ENCODE results near the gene ANO7.

The ANO7 gene

DNA sequence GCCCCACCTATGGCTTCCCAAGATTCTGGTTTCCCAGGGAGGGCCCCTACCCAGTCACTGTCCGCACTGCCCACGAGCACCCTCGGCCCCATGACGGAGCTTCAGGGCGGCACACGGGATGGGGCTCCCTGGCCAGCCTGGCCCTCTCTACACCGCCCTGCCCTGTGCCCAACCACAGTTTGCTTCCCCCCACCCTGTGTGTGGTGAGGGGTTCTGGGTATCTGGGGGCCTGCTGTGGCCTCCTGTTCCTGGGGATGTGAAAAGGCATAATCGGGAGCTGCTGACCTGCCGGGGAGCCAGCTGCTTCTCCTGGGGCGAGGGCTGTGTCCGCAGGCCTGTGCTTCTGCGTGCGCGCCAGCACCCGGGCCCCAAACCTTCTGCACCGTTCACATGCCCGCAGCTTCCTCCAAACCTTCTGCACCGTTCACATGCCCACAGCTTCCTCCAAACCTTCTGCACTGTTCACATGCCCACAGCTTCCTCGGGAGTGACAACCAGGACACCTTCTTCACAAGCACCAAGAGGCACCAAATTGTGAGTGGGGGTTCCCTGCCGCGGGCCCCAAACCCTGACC, 12.4 kb downstream of the ANO7 start:
- H3K4me3 ChIP-seq (ENCODE audit: low read depth, low read length, poor library complexity, severe bottlenecking) = no peak overlapping the region
- H2AFZ ChIP-seq (ENCODE audit: low read length) = no peak overlapping the region

DNA sequence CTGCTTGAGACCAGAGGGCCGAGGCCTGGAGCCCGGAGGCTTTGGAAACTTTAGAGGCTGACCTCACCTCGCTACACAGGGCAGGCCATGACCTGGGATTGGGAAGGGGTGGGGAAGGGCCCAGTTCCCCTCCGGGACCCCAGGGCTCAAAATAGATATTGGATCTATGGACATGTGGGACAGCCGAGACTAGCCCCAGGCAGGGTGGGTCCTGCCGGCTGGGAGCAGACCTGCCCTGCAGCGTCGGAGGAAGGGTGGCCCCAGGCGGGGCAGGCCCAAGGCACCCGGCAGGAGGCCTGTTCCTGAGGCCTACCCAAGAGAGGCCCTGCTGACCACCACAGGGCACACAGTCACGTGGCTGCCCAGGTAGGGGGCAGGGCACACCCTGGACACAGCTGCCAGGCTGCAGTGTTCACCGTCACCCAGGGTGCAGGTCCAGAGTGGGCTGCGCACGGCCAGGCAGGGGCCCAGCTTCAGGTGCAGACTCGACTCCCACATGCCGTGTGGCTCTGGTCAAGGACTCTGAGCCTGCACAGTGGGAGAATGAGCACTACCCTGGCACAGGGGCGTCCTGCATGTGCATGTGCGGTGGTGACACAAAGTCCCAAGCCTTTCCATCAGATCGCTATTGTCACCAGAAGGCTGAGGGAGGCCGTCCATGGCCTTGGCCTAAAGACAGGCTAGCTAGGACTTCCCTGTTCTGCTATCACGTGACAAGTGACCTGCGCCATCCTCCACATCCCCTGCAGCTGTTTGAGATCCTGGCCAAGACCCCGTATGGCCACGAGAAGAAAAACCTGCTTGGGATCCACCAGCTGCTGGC, 13.2 kb downstream of the ANO7 start:
- Histone ChIP-seq H2AFZ (ENCODE audit: low read length) (no peak overlapping the region), H3K9me2 (ENCODE audit: low read depth, low read length) (no peaks in the 10 kb centered on the region), H3F3A (ENCODE audit: insufficient read depth, low read length) (no peaks in the 10 kb centered on the region), H3K9me3 (ENCODE audit: low read length) (no peaks in the 10 kb centered on the region), H3K9ac (ENCODE audit: low read length) (no peak overlapping the region), H3K4me1 (ENCODE audit: insufficient read depth, low read length, severe bottlenecking) (no peaks in the 10 kb centered on the region), H3K27ac (ENCODE audit: low read depth, low read length, poor library complexity, severe bottlenecking) (no peak overlapping the region), H3K27me3 (ENCODE audit: insufficient read depth, low read length) (no peaks in the 10 kb centered on the region), H3K79me2 (ENCODE audit: insufficient read depth, low read length) (no peaks in the 10 kb centered on the region), H3K36me3 (ENCODE audit: insufficient read depth, low read length) (no peaks in the 10 kb centered on the region), H3K4me2 (ENCODE audit: low read length) (no peak overlapping the region), H4K20me1 (ENCODE audit: insufficient read depth, low read length) (no peaks in the 10 kb centered on the region), H3K4me3 (ENCODE audit: low read depth, low read length, poor library complexity, severe bottlenecking) (no peak overlapping the region)
- TF ChIP-seq, protein P1, sequence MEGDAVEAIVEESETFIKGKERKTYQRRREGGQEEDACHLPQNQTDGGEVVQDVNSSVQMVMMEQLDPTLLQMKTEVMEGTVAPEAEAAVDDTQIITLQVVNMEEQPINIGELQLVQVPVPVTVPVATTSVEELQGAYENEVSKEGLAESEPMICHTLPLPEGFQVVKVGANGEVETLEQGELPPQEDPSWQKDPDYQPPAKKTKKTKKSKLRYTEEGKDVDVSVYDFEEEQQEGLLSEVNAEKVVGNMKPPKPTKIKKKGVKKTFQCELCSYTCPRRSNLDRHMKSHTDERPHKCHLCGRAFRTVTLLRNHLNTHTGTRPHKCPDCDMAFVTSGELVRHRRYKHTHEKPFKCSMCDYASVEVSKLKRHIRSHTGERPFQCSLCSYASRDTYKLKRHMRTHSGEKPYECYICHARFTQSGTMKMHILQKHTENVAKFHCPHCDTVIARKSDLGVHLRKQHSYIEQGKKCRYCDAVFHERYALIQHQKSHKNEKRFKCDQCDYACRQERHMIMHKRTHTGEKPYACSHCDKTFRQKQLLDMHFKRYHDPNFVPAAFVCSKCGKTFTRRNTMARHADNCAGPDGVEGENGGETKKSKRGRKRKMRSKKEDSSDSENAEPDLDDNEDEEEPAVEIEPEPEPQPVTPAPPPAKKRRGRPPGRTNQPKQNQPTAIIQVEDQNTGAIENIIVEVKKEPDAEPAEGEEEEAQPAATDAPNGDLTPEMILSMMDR (IDR thresholded peaks at IDR 0.05; ENCODE audit: low read length) = no peak
- no peak for TF ChIP-seq EZH2 (IDR thresholded peaks at IDR 0.05; ENCODE audit: borderline replicate concordance, low read length)

More for the DNA sequence above, 12.4 kb downstream of the ANO7 start:
- Histone ChIP-seq H3K27ac (ENCODE audit: low read depth, low read length, poor library complexity, severe bottlenecking) (no peak overlapping the region), H3K9ac (ENCODE audit: low read length) (no peak overlapping the region), H4K20me1 (ENCODE audit: insufficient read depth, low read length) (no peaks in the 10 kb centered on the region), H3K9me3 (ENCODE audit: low read length) (no peaks in the 10 kb centered on the region), H3K79me2 (ENCODE audit: insufficient read depth, low read length) (no peaks in the 10 kb centered on the region), H3K27me3 (ENCODE audit: insufficient read depth, low read length) (no peaks in the 10 kb centered on the region), H3K4me2 (ENCODE audit: low read length) (no peak overlapping the region), H3K9me2 (ENCODE audit: low read depth, low read length) (no peaks in the 10 kb centered on the region), H3K4me1 (ENCODE audit: insufficient read depth, low read length, severe bottlenecking) (no peaks in the 10 kb centered on the region), H3F3A (ENCODE audit: insufficient read depth, low read length) (no peaks in the 10 kb centered on the region), H3K36me3 (ENCODE audit: insufficient read depth, low read length) (no peaks in the 10 kb centered on the region)
- TF ChIP-seq, protein P1 (IDR thresholded peaks at IDR 0.05; ENCODE audit: low read length) = no peak
- no peak for TF ChIP-seq EZH2 (IDR thresholded peaks at IDR 0.05; ENCODE audit: borderline replicate concordance, low read length)

DNA sequence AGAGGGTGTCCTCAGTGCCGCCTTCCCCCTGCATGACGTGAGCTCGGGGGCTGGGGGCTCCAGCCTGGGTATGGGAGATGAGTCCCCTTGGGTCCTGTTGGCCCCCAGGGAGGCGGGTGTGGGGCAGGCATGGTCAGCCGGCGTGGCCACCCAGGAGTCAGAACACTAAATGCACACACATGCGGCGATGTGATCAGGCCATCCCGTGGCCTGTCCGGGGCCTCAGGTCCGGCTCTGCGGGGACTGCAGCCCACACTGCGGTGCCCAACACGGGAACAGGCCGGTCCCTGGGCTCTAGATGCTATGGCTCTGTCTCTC, 13.8 kb downstream of the ANO7 start:
- no peaks in the 10 kb centered on the region for H3K9me2 ChIP-seq (ENCODE audit: low read depth, low read length)
- no peaks in the 10 kb centered on the region for H3K36me3 ChIP-seq (ENCODE audit: insufficient read depth, low read length)
- no peaks in the 10 kb centered on the region for H3F3A ChIP-seq (ENCODE audit: insufficient read depth, low read length)
- H3K4me1 ChIP-seq (ENCODE audit: insufficient read depth, low read length, severe bottlenecking) = no peaks in the 10 kb centered on the region
- no peak overlapping the region for H2AFZ ChIP-seq (ENCODE audit: low read length)
- no peaks in the 10 kb centered on the region for H3K79me2 ChIP-seq (ENCODE audit: insufficient read depth, low read length)
- no peak overlapping the region for H3K4me2 ChIP-seq (ENCODE audit: low read length)
- no peak for TF ChIP-seq EZH2 (IDR thresholded peaks at IDR 0.05; ENCODE audit: borderline replicate concordance, low read length)
- TF ChIP-seq, protein P1 (IDR thresholded peaks at IDR 0.05; ENCODE audit: low read length) = no peak
- H3K27me3 ChIP-seq (ENCODE audit: insufficient read depth, low read length) = no peaks in the 10 kb centered on the region
- no peak overlapping the region for H3K9ac ChIP-seq (ENCODE audit: low read length)
- no peaks in the 10 kb centered on the region for H3K9me3 ChIP-seq (ENCODE audit: low read length)
- no peak overlapping the region for H3K27ac ChIP-seq (ENCODE audit: low read depth, low read length, poor library complexity, severe bottlenecking)
- H3K4me3 ChIP-seq (ENCODE audit: low read depth, low read length, poor library complexity, severe bottlenecking) = no peak overlapping the region
- H4K20me1 ChIP-seq (ENCODE audit: insufficient read depth, low read length) = no peaks in the 10 kb centered on the region
